Measurements from ENCODE around the gene HIP1R.

Gene HIP1R

DNA sequence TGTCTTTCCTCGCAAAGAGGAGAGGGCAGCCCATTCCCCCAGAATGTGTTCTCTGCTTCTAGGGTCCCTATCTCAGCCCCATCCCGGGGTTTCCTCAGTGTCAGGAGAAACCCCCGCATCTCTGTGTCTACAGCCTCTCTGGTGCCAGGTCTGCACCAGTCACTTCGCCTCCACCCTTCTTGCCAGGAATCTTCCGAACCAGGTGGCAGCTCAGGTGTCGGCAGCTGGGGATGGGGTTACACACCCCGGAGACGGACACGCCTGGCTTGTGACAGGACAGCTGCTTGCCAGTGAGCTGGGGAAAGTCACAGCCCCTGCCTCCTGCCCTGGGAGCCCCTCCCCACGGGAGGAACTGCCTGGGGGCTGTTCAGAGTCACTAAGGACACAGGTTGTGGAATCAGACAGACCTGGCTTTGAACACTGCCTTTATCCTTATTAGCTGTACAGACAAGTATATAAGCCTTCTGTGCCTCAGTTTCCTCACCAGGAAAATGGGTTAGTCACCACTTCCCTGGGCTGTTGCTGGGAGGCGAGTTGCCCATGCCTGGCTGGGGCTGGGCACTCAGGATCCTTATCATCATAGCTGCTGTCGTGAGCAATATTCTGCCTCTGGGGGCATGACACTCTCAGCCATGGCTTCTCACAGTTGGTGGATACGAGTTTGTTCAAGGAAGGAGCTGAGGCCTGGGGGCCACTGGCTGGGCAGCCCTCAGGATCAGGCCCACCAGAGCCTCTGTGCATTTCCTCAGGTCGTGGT lies 10.8 kb downstream of the HIP1R start:
- H3K27ac ChIP-seq, result no peak overlapping the region
- TF ChIP-seq, protein P1, sequence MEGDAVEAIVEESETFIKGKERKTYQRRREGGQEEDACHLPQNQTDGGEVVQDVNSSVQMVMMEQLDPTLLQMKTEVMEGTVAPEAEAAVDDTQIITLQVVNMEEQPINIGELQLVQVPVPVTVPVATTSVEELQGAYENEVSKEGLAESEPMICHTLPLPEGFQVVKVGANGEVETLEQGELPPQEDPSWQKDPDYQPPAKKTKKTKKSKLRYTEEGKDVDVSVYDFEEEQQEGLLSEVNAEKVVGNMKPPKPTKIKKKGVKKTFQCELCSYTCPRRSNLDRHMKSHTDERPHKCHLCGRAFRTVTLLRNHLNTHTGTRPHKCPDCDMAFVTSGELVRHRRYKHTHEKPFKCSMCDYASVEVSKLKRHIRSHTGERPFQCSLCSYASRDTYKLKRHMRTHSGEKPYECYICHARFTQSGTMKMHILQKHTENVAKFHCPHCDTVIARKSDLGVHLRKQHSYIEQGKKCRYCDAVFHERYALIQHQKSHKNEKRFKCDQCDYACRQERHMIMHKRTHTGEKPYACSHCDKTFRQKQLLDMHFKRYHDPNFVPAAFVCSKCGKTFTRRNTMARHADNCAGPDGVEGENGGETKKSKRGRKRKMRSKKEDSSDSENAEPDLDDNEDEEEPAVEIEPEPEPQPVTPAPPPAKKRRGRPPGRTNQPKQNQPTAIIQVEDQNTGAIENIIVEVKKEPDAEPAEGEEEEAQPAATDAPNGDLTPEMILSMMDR (IDR thresholded peaks at IDR 0.05), result no peak
- no peak for TF ChIP-seq ZFX (IDR thresholded peaks at IDR 0.05; ENCODE audit: borderline replicate concordance)

DNA sequence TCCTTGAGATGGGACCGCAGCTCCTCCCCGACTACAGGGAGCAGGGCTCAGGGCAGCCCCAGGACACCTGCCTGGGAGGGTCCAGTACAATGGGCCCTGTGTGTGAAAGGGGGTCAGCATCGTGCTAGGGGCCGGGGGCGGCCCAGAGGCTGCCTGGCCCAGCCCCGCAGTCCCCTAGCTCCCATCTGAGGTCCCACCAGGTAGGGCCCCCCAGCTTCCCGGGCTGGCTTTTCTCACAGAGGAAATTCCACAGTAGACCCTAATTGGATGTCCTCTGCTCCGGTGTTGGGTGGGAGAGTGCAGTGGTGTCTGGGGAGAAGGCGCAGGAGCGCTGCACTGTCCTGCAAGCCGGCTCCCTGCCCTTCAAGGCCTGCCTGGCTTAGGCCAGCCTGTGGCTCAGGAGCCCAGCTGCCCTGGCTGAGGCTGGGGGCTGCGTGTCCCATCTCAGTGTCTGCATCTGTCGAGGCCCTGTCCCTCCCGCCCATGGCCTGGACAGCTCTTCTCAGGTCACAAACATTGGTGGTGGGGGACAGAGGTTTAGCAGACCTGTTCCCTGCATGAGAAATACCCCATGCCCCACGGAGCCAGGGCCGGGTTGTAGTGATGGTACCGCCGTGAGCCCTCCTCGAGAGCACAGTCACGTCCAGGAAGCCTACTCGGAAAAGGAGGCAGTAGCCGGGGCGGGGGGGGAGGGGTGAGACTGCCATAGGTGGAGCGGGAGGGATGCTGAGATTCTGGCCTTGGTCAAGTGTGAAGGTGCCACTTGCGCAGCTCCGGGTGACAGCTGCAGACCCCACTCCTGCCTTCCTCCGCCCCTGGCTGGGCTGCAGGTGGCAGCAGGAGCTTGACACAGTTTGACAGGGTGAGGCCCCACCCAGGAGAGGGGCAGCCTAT lies 11.6 kb downstream of the HIP1R start:
- TF ChIP-seq, protein P1 (IDR thresholded peaks at IDR 0.05), result no peak
- TF ChIP-seq ZFX (IDR thresholded peaks at IDR 0.05; ENCODE audit: borderline replicate concordance), result no peak
- no peak overlapping the region for H3K27ac ChIP-seq

DNA sequence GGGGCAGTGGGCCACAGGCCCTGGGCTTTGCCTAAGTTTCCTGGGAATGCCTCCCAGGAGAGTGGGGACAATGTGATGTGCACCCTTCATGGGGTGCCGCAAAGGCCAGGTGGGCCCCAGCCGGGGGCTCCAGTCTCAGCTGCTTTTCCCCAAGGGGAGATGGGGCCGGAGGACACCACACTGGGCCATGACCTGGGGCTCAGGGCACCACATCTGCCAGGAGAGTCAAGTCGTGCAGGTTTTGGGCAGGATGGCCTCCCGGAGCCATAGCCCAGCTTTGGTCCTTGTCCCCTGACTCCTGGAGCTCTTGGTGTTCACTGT lies 12.2 kb downstream of the HIP1R start:
- no peak overlapping the region for H3K27ac ChIP-seq
- no peak for TF ChIP-seq ZFX (IDR thresholded peaks at IDR 0.05; ENCODE audit: borderline replicate concordance)
- TF ChIP-seq, protein P1 (IDR thresholded peaks at IDR 0.05), result no peak

DNA sequence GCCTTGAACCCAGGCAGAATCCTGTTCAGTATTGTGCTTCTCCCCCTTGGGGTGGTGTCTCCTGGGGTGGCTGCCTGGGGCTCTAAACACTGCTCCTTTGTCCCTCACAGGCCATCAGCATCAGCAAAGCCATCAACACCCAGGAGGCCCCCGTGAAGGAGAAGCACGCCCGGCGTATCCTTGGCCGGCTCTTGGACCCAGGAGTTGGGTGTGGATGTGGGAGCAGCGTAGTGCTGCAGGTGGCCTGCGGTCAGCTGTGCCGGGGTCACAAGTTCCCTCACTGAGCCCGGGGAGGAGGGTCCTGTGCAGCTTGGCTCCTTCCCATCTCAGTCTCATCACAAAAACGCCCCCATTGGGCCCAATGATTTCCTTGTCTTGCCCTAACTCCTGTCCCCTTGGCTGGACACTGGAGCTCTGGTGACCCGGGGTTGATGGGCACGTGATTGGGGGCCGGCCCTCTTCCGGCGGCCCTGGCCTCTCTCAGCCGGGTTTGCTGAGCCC lies 12.7 kb downstream of the HIP1R start:
- TF ChIP-seq ZFX (IDR thresholded peaks at IDR 0.05; ENCODE audit: borderline replicate concordance), result no peak
- TF ChIP-seq, protein P1 (IDR thresholded peaks at IDR 0.05), result no peak

DNA sequence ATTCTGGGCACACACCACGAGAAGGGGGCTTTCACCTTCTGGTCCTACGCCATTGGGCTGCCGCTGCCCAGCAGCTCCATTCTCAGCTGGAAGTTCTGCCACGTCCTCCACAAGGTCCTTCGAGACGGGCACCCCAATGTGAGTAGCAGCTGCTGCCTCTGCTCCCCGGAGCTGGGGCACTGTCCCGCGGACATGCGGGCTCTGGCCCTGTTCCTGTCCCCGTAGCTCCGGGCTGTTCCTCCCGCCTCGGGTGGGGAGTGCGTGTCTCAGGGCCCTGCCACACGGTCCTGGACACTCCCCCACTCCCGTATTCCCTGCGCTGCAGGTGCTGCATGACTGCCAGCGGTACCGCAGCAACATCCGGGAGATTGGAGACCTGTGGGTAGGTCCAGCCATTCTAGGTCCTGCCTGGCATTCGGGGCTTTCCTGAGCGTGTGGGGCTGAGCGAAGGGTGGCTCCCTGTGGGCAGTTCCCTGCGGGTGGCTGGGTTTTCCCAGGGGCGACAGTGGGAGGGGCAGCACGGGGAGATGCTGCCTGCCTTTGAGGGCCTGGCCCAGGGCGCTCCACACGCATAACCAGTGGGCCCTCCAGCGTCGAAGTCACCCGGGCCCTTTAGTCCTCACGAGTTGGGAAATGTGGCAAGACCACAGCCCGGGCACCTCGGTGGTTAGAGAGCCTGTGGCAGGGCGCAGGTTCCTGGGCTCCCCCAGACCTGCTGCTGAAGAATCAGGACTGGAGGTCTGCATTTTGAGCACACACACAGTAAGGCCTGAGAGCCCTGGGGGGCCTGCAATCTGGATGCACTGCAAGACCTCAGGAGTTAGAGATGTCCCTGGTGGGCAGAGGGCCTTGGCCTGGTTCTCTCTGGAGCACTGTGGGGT lies 13.5 kb downstream of the HIP1R start:
- no peak for TF ChIP-seq ZFX (IDR thresholded peaks at IDR 0.05; ENCODE audit: borderline replicate concordance)
- TF ChIP-seq, protein P1 (IDR thresholded peaks at IDR 0.05), result no peak
- H3K27ac ChIP-seq, result no peak overlapping the region

More for the DNA sequence above, 12.7 kb downstream of the HIP1R start:
- H3K27ac ChIP-seq, result no peak overlapping the region

DNA sequence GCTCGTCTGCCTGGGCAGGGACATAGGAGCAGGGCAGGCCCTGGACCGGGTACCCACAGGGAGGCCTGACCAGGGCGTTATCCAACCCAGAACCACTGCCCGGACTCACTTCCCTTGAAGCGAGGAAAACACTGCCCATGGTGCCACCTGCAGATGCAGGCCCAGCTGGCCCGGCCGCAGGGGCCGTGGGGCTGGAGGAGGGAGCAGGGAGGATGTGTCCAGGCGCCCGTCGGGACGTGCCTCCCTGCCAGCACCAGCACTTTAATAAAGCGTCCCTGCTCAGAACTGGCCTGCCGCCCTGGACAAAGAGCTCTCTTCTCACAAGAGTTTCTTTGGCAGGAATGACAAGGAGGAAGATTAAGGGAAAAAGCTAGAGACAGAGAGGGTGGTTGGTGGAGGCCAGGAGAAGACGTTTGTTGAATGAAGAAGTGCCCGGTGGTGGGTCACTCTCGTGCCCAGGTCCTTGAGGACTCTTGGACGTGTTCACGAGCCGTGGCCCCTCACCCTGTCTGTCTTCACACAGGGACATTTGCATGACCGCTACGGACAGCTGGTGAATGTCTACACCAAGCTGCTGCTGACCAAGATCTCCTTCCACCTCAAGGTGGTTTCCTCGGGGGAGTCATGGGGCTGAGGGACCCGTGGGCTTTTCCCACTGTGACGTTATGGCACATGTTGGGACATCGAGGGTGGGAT lies 14.2 kb downstream of the HIP1R start:
- TF ChIP-seq, protein P1 (IDR thresholded peaks at IDR 0.05), result no peak
- TF ChIP-seq ZFX (IDR thresholded peaks at IDR 0.05; ENCODE audit: borderline replicate concordance), result no peak
- H3K27ac ChIP-seq, result no peak overlapping the region
